Liver (tissue), 9 donors: ENCODE results near the gene SCEL. TPM values are rescaled to one million over a fixed set of nuclear protein-coding genes. Genes with fewer than 3 reads are reported as not detected.

Source experiments
- DNase-seq: peaks from one replicate; pipeline ENCODE4 v3.0.0-alpha.2; 2017; ENCODE audit warnings: low spot score
- H3K27ac ChIP-seq, 2 donors: one replicate each; pipeline ENCODE4 v1.7.0; 2013; ENCODE audit warnings: inconsistent platforms in 2 of 2, low read length in 2 of 2, control low read depth in 1 of 2, low read depth in 1 of 2, mild to moderate bottlenecking in 1 of 2
- H3K27me3 ChIP-seq, 4 donors: one replicate each; pipeline versions ENCODE4 v1.6.1 to v1.7.0; 2013; ENCODE audit warnings: low read length in 3 of 4, inconsistent platforms in 1 of 4, mild to moderate bottlenecking in 1 of 4, moderate library complexity in 1 of 4; ENCODE audit not compliant: control insufficient read depth in 4 of 4, insufficient read depth in 4 of 4
- H3K36me3 ChIP-seq, 4 donors: one replicate each; pipeline versions ENCODE4 v1.6.1 to v1.7.0; 2013; ENCODE audit warnings: low read length in 3 of 4, mild to moderate bottlenecking in 3 of 4, low read depth in 1 of 4, moderate library complexity in 1 of 4; ENCODE audit not compliant: control insufficient read depth in 4 of 4, insufficient read depth in 3 of 4
- H3K4me1 ChIP-seq, 4 donors: one replicate each; pipeline versions ENCODE4 v1.6.1 to v1.7.0; 2013; ENCODE audit warnings: low read length in 3 of 4, mild to moderate bottlenecking in 3 of 4, moderate library complexity in 1 of 4; ENCODE audit not compliant: control insufficient read depth in 4 of 4, insufficient read depth in 4 of 4
- H3K4me3 ChIP-seq, 3 donors: one replicate each; pipeline versions ENCODE4 v1.6.1 to v1.7.0; 2013; ENCODE audit warnings: low read length in 3 of 3, control low read depth in 1 of 3, low read depth in 1 of 3, mild to moderate bottlenecking in 1 of 3
- H3K9ac ChIP-seq, 2 donors: one replicate each; pipeline ENCODE4 v1.7.0; 2013; ENCODE audit warnings: low read length in 2 of 2, mild to moderate bottlenecking in 2 of 2, moderate library complexity in 2 of 2, control low read depth in 1 of 2, low read depth in 1 of 2
- H3K9me3 ChIP-seq, 4 donors: one replicate each; pipeline versions ENCODE4 v1.6.1 to v1.7.0; 2013; ENCODE audit warnings: low read length in 3 of 4; ENCODE audit not compliant: control insufficient read depth in 4 of 4
- FOXA1 ChIP-seq: IDR thresholded peaks from 2 replicates; pipeline ENCODE4 v1.6.1; 2016; ENCODE audit warnings: antibody characterized with exemption
- FOXA2 ChIP-seq: IDR thresholded peaks from 2 replicates; pipeline ENCODE4 v1.6.1; 2016; ENCODE audit warnings: antibody characterized with exemption
- HNF4A ChIP-seq, 2 donors: conservative IDR thresholded peaks; 2 replicates each; pipeline ENCODE4 v1.6.1; 2016; ENCODE audit warnings: antibody characterized with exemption in 2 of 2, mild to moderate bottlenecking in 2 of 2
- HNF4G ChIP-seq: IDR thresholded peaks from 2 replicates; pipeline ENCODE4 v1.6.1; 2016; ENCODE audit warnings: antibody characterized with exemption
- NR2F2 ChIP-seq: IDR thresholded peaks from 2 replicates; pipeline ENCODE4 v1.6.1; 2016; ENCODE audit warnings: antibody characterized with exemption
- RXRA ChIP-seq, 2 donors: IDR thresholded peaks; 2 replicates each; pipeline ENCODE4 v1.6.1; 2017 to 2018; ENCODE audit warnings: antibody characterized with exemption in 2 of 2, mild to moderate bottlenecking in 1 of 2
- SP1 ChIP-seq: IDR thresholded peaks from 2 replicates; pipeline ENCODE4 v1.6.1; 2018; ENCODE audit warnings: antibody characterized with exemption, mild to moderate bottlenecking
- YY1 ChIP-seq: IDR thresholded peaks from 2 replicates; pipeline ENCODE4 v1.6.1; 2016; ENCODE audit warnings: antibody characterized with exemption, mild to moderate bottlenecking
- WGBS: extraction: QIAGEN DNeasy Blood & Tissue Kit; methylation state at CpG from one replicate; pipeline ENCODE4 v1.1.7; 2013; 5-methylcytosine and 5-hydroxymethylcytosine counted together
- polyA plus RNA-seq, 2 donors: library from polyadenylated mRNA; stranded (reverse) in 1 of 2; unstranded in 1 of 2; fragments of 200-250 nt in 1 of 2; fragments of >200 nt in 1 of 2; fragmentation: Nextera tagmentation in 1 of 2; extraction: Ambion mirVana in 1 of 2; gene quantifications; one replicate each; pipeline versions ENCODE4 v1.2.1 to v1.2.3, GENCODE V29; 2013 to 2015
- total RNA-seq, 2 donors: library from RNA; depleted of rRNA; stranded (reverse); fragments of >200 nt; gene quantifications; one replicate each; pipeline ENCODE4 v1.2.3, GENCODE V29; 2014
- TF ChIP-seq, protein P1 (sequence below): fragments of 150-350 bp; IDR thresholded peaks from 2 replicates; pipeline ENCODE4 v1.5.1; 2017; ENCODE audit warnings: improper control_type of control experiment, low read depth, low read length; ENCODE audit not compliant: missing input control
- TF ChIP-seq, protein P2 (sequence below): IDR thresholded peaks from 2 replicates; pipeline ENCODE4 v1.6.1; 2016; ENCODE audit warnings: antibody characterized with exemption, mild to moderate bottlenecking
- TF ChIP-seq, protein P3 (sequence below): IDR thresholded peaks from 2 replicates; pipeline ENCODE4 v1.6.1; 2016; ENCODE audit warnings: antibody characterized with exemption
- TF ChIP-seq, protein P4 (sequence below): IDR thresholded peaks from 2 replicates; pipeline ENCODE4 v1.6.1; 2016; ENCODE audit warnings: antibody characterized with exemption
- donor health status: healthy.
- donor health status: healthy.
- donor health status: healthy.
- donor health status: healthy.
- donor health status: healthy.

SCEL gene
- total and polyA plus RNA-seq, 4 donors: 0.02 TPM; not detected in 3

DNA sequence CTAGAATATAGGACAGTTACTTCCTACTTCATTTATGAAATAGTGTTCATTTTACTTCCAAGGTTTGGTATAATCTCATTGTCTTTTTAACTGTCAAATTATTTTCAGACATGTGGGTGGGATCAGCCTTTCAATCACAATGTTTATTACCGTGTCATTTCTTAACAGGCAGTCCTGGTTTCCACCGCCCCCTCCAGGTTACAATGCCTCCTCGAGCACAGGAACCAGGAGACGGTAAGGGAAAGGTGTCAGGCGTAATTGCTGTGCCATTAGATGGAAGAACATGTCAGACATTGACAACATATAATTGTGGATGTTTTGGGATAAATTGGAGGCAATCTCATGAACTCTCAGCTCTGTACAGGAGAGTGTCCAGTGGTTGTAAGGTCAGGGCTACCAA is 36.5 kb downstream of the SCEL start (continued):
- TF ChIP-seq, protein P1, sequence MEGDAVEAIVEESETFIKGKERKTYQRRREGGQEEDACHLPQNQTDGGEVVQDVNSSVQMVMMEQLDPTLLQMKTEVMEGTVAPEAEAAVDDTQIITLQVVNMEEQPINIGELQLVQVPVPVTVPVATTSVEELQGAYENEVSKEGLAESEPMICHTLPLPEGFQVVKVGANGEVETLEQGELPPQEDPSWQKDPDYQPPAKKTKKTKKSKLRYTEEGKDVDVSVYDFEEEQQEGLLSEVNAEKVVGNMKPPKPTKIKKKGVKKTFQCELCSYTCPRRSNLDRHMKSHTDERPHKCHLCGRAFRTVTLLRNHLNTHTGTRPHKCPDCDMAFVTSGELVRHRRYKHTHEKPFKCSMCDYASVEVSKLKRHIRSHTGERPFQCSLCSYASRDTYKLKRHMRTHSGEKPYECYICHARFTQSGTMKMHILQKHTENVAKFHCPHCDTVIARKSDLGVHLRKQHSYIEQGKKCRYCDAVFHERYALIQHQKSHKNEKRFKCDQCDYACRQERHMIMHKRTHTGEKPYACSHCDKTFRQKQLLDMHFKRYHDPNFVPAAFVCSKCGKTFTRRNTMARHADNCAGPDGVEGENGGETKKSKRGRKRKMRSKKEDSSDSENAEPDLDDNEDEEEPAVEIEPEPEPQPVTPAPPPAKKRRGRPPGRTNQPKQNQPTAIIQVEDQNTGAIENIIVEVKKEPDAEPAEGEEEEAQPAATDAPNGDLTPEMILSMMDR: no peak
- no peak for TF ChIP-seq FOXA2

DNA sequence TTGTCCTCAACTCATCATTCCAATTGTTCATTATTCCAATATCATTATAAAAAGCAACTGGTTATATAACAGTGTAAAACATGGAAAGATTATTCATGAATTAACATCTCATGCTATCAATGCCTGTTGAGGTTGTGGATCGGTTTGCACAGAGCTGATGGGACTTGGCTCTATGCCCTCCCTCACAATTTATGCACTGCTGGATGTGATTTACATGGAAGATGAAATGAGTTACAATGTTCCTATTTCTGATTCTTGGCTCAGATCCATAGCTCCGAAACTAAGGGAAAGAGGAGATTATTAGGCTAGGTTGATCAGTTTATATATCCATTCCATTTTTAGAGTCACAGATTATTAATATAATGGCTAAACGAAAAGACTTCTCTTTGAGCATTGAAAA is 38.6 kb downstream of the SCEL start:
- Histone ChIP-seq H3K9me3 (peaks cover 0 to 1% (median 0%) of the 10 kb centered on the region in 4 donors), H3K27me3 (peaks cover 0 to 8% (median under 1%) of the 10 kb centered on the region in 4 donors), H3K27ac (no peak overlapping the region), H3K4me3 (no peak overlapping the region), H3K9ac (no peak overlapping the region), H3K4me1 (no peaks in the 10 kb centered on the region), H3K36me3 (no peaks in the 10 kb centered on the region)
- 68% methylated on average over 3 of the region's 3 CpGs for WGBS
- no peak for TF ChIP-seq RXRA (IDR thresholded peaks at IDR 0.05)
- no peak for TF ChIP-seq FOXA1
- no peak for TF ChIP-seq HNF4A (conservative IDR thresholded peaks at IDR 0.05)
- TF ChIP-seq, protein P2, sequence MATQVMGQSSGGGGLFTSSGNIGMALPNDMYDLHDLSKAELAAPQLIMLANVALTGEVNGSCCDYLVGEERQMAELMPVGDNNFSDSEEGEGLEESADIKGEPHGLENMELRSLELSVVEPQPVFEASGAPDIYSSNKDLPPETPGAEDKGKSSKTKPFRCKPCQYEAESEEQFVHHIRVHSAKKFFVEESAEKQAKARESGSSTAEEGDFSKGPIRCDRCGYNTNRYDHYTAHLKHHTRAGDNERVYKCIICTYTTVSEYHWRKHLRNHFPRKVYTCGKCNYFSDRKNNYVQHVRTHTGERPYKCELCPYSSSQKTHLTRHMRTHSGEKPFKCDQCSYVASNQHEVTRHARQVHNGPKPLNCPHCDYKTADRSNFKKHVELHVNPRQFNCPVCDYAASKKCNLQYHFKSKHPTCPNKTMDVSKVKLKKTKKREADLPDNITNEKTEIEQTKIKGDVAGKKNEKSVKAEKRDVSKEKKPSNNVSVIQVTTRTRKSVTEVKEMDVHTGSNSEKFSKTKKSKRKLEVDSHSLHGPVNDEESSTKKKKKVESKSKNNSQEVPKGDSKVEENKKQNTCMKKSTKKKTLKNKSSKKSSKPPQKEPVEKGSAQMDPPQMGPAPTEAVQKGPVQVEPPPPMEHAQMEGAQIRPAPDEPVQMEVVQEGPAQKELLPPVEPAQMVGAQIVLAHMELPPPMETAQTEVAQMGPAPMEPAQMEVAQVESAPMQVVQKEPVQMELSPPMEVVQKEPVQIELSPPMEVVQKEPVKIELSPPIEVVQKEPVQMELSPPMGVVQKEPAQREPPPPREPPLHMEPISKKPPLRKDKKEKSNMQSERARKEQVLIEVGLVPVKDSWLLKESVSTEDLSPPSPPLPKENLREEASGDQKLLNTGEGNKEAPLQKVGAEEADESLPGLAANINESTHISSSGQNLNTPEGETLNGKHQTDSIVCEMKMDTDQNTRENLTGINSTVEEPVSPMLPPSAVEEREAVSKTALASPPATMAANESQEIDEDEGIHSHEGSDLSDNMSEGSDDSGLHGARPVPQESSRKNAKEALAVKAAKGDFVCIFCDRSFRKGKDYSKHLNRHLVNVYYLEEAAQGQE: no peak
- TF ChIP-seq NR2F2: no peak
- no peak for TF ChIP-seq FOXA2
- no peak for TF ChIP-seq YY1
- DNase-seq: no peak

DNA sequence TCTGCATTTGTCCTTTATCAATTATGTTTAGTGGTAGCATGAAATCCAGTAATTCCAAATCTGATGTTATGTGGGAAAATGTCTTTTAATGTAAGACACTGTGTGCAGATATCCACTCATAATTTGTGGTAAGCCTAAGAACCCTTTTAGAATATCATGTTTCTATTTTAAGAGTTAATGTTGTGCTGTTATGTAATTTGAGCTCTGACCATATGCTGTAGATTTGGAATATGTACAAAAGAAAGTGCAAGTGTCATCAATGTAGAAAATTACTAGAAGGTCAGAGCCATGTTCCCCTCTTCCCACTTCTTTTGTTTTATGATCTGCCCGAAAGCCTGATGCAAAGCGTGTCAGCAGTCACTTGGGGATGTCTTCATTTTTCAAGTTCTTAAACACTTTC is 44.5 kb downstream of the SCEL start:
- no peak overlapping the region for H3K27ac ChIP-seq
- H3K36me3 ChIP-seq: no peaks in the 10 kb centered on the region
- no peaks in the 10 kb centered on the region for H3K4me1 ChIP-seq
- TF ChIP-seq, protein P2: no peak
- TF ChIP-seq FOXA1 (no peak), HNF4G (no peak), HNF4A (conservative IDR thresholded peaks at IDR 0.05) (no peak), SP1 (no peak)
- TF ChIP-seq, protein P3, sequence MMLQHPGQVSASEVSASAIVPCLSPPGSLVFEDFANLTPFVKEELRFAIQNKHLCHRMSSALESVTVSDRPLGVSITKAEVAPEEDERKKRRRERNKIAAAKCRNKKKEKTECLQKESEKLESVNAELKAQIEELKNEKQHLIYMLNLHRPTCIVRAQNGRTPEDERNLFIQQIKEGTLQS: no peak
- TF ChIP-seq, protein P4, sequence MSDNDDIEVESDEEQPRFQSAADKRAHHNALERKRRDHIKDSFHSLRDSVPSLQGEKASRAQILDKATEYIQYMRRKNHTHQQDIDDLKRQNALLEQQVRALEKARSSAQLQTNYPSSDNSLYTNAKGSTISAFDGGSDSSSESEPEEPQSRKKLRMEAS: no peak
- peaks cover 0 to 1% (median 0%) of the 10 kb centered on the region in 4 donors for H3K9me3 ChIP-seq
- no peak overlapping the region for H3K9ac ChIP-seq
- no peak overlapping the region for H3K4me3 ChIP-seq
- WGBS: 89% methylated on average over 2 of the region's 2 CpGs
- no peak for DNase-seq
- peaks cover 0 to 2% (median 0%) of the 10 kb centered on the region in 4 donors for H3K27me3 ChIP-seq
